GM21360 (cell line): ENCODE data around the gene GHRHR.

Experiments used
- ATAC-seq: cut with Tn5 transposase; IDR thresholded peaks from one replicate; pipeline ENCODE4 v1.9.1; 2021; ENCODE audit warnings: mild to moderate bottlenecking, moderate library complexity; ENCODE audit not compliant: unreplicated experiment

The GHRHR gene

DNA sequence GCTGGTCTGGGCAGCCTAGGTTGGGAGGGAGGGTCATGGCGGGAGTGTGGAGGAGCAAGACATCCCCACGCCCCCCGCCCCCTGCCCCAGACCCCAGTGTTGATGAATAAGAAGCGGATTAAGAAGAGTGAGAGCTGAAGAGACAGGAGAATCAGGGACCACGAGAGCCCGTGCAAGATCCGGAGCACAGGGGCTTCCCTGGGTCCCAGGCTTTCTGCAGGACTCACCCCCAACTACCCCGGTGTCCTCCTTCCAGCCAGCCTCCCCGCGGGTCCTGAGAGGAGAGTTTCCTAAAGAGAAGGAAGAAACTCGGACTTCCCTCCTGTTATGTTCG is 20.1 kb downstream of the GHRHR start:
- no peak for ATAC-seq

DNA sequence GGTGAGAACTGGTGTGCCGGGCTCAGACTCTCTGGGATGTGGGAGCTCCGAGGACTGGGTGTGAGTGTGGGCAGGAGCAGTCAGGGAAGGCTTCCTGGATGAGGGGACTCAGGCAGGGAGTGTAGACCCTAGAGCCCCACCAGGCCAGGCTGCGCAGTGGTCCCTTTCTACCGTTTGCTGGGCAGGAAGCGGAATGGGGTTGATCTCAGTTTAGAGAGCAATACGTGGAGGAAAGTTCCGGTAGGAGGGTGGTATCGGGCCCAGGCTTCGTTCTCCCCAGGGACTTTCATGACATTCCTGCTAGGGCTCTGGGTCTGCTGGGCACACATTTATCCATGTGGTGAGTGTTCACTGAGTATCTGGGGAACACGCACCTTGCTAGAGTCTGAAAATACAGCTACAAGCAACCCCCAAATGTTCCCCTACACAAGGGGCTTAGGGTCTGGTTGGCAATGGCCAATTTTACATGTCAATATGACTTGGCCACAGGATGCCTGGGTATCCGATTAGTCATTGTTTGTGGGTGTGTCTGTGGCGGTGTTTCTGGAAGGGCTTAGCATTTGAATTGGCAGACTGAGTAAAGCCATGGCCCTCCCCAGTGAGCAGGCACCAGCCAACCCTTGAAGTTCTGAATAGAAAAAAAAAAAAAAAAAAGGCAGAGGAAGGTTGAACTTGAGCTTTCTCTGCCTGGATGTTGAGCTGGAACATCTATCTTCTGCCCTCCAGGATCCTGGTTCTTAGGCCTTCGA is 20.8 kb downstream of the GHRHR start:
- ATAC-seq = no peak

DNA sequence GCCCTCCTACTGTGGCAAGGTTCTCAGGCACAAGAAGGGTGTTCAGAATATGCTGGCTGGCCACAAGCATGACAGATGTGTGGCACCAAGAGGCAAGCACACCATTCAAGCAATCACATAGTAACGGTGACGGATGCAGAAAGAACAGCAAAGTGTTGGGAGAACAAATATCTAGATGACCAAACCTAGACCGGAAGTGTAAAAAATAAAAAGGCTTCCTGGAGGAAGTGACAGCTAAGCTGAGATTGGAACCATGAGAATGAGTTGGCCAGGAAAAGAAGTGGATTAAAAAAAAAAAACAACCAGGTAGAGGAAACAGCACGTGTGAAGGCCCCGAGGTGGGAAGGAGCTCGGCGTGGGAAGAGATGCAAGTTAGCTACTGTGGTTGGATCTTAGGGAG is 22.0 kb downstream of the GHRHR start:
- ATAC-seq = no peak

GRCh38 chr7:30986331-30986730 is 22.6 kb downstream of the GHRHR start:
- ATAC-seq = no peak

- ATAC-seq = no peak
These were observed 23.0 kb downstream of the GHRHR start for GRCh38 chr7:30986738-30987137.

DNA sequence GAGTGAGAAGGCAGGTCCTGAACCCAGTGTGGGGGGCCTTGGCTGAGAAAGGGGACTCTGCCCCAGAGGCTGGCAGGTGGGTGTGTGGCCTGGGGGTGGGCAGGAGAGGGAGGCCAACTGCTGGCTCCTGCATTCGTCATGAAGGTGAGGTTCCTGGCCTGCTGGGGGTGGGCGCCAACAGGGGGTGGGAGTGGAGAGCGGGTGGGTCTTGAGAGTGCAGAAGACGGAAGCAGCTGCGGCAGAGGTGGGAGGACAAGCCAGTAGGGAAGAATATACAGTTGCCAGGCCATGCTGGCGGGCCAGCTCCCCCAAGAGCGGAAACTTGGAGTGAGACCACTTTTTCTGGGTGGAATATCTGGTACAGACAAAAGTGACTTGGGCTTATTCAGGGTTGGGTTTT is 23.4 kb downstream of the GHRHR start:
- no peak for ATAC-seq

GRCh38 chr7:30987936-30988335 is 24.2 kb downstream of the GHRHR start:
- ATAC-seq = no peak

- no peak for ATAC-seq
These were observed 24.7 kb downstream of the GHRHR start for GRCh38 chr7:30988351-30989005.

GRCh38 chr7:30989008-30989823 is 25.5 kb downstream of the GHRHR start:
- no peak for ATAC-seq

DNA sequence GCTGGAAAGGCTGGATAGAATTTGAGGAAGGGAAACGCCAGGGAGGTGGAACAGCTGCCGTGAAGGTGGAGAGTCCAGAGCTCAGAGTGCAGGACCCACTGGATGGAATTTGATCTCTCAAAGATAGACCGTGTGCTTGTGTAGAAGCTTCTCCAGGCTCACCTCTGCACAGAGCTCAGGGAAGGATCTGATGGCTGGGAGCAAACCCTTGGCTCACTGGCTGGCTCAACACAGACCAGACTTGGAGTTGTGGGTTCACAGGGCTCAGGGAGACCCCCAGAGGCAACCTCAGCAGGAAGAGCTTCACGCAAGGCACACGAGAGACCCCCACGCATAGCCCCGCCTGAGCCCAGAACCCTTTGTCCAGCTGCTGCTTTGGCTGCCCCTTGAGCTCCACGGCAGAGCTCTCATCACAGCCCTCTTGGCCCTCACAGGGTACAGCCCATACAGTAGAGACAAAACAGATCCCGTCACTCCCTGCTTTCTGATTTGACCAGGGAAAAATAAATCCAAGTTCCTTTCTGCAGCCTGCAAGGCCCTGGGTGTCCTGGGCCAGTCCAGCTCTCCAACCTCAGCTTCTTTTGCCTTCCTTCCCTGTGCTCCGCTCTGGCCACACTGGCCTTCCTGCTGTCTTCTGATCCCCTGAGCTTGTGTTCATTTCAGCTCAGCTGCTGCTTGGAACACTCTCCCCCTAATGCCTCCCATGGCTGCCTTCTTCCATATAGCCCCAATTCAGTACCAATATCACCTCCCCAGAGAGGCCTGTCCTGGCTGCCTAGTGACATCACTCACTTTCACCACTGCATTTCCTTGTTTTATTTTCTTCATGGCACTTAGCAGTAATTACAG is 26.3 kb downstream of the GHRHR start:
- no peak for ATAC-seq

- ATAC-seq = no peak
These were observed 27.0 kb downstream of the GHRHR start for GRCh38 chr7:30990673-30991170.

- no peak for ATAC-seq
These were observed 28.7 kb downstream of the GHRHR start for GRCh38 chr7:30992414-30992813.

DNA sequence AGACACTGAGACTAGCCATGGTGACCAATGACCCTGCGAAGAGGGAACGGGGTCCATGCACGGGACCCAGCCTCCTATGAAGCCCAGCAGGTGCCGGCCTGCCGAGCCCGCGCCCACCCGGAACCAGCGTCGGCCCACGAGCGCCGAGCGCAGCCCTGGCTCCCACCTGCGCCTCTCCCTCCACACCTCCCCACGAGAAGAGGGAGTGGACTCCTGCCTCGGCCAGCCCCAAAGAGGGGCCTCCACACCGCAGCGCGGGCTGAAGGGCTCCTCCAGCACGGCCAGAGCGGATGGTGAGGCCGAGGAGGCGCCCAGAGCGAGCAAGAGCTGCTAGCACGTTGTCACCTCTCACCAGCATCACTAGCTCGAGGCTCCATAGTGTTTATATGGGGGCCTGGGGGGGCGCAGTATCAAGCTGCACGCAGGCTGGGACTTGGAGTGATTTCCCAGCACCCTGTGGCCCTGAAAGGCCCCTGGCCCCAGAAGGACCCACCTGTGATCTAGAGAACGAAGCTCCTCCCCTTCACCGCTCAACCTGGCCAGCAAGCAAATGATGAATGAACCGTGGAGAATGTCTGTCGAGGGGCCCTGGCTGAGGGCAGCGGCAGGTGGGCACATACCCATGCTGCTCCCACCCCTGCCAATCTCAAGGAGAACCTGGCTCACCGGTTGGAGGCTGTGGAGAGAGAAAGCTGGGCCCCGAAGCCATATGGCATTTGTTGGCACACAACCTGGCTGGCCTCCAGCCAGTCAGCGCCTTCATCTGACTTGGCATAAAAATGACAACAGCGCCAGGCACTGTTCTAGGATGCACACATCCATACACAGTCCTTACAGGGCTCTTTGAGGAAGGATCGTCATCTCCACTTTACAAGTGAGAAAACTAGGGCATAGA is 30.7 kb downstream of the GHRHR start:
- no peak for ATAC-seq

DNA sequence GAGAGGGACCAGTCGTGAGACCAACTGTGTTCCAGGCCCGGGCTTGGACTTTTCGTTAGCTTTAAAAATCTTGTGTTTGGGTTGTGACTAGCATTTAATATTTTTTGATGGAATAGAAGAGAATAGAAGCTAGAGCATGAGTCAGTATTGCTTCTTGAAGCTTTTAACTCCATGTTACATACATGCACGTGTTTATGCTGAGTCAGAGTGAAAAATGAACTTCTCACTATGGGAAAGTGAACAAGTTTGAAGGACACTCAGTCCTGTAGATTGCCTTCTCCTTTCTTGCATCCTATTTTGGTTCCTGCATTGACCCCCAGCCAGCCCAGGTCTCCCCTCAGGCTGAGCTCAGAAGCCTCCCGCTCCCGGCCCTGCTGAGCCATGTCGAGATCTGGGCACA is 31.8 kb downstream of the GHRHR start:
- ATAC-seq = no peak

DNA sequence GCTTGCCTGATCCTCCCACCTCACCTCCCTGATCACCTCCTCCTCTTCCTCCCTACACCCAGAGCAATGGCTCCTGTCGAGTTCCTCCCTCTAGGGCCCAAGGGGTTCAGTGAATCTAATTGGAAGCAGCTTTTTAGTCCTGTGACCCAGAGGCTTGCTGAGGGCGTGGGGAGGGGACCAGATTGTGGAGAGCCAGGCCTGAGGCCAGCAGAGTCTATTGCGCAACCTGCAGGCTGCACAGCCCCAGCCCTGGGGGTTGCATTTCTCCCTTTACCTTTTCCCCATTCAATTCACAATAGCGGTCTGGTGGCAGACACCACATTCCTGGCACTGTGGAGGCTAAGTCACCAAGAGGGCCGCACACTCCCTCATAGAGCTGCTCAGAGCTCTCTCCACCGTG is 32.5 kb downstream of the GHRHR start:
- ATAC-seq = no peak

DNA sequence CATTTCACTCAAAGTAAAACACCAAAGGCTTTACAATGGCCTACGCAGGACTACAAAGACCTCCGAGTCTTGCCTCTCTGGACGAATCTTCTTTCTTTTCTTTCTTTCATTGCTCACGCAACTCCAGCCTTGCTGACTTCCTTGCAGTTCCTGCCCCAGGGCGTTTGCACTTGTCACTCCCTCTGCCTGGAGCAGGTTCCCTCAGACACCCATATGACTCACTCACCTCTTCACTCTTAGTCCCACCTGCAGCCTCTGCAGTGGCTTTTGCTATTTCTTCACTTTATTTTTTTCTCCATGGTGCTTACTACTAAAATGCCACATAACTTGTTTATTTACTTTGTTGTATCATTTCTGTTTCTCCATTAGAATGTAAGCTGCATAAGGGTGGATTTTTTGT is 33.1 kb downstream of the GHRHR start:
- ATAC-seq = no peak

GRCh38 chr7:30997316-30997715 is 33.6 kb downstream of the GHRHR start:
- no peak for ATAC-seq

DNA sequence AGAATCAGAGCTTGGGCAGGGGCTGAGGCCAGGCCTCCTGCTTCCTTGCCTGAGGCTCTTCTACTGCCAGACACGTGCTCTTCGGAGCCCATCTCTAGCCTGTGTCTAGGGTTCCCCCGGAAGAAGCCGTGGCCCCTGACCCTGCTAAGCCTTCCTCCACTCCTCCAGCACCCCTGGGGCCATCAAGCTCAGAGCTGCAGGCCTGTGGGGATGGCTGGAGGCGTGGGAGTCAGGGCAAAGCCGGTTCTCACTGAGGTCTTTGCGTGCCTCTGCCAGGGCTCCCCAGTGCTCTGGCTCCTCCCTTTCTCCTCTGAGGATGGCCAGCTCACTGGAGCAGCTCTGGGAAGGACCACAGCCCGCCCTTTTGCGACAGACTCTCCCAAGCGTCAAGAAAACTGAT is 34.4 kb downstream of the GHRHR start:
- no peak for ATAC-seq

- ATAC-seq = no peak
These were observed 36.5 kb downstream of the GHRHR start for GRCh38 chr7:31000161-31000693.

- ATAC-seq = no peak
These were observed 37.0 kb downstream of the GHRHR start for GRCh38 chr7:31000779-31001178.
